A549 (cell line): Measurements from ENCODE around the gene FBN3.

Experiments
- CTCF ChIP-seq: fragments of >200 bp; sonication (Bioruptor Twin); formaldehyde crosslinking; IDR thresholded peaks from 3 replicates; pipeline ENCODE4 v1.5.1; 2016
- FOSL2 ChIP-seq, 2 experiments: fragments of 450-650 bp in 1 of 2; fragments of >200 bp in 1 of 2; sonication (Bioruptor Twin) in 1 of 2; formaldehyde crosslinking; IDR thresholded peaks; 2 replicates each; pipeline versions ENCODE4 v1.5.0 to v1.6.1; 2016 to 2020; ENCODE audit warnings: mild to moderate bottlenecking in 1 of 2, moderate library complexity in 1 of 2
- MYC ChIP-seq: IDR thresholded peaks from 2 replicates; pipeline ENCODE4 v1.6.1; 2012; ENCODE audit warnings: mild to moderate bottlenecking, inconsistent platforms, low read length, improper control_type of control experiment, borderline replicate concordance

- TF ChIP-seq MYC, result no peak
- no peak for TF ChIP-seq CTCF
- no peak for TF ChIP-seq FOSL2 (IDR thresholded peaks at IDR 0.05)
- no peak for TF ChIP-seq FOSL2 (CRISPR knock-in tag; IDR thresholded peaks at IDR 0.05)
These were observed 2.3 kb upstream of the FBN3 start for GRCh38 chr19:8151767-8152035.
